MV-4-11 (cell line): ENCODE results near the gene TAF3.

Source experiments
- DNase-seq: peaks from one replicate; lab custom pipeline; 2025; lab: John Stamatoyannopoulos, UW

Gene TAF3

DNA sequence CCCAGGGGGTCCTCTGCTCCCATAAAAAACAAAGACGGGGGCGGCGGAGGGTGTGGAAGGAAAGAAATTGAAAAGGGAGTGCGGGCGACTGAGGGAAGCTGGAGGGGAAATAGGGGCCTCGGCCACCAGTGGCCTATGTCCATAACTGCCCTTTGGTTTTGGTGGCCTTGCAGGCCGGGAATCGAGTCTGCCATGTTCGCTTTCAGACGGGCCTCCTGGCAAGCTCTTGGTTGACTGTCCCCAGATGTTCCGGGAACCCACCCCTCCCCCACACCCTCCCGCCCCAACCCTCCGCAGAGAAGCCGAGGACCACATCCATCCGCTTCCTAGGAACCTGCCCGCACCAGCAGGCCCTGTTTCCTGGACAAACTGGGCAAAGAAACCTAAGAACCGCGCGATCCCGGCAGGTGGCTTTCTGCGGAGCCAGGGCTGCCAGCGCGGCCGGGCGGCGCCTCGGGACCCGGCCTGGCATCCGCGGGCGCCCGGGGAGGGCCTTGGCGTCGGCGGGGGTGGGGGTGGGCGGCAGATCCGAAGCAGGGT lies 216.2 kb downstream of the TAF3 start:
- DNase-seq, result no peak

GRCh38 chr10:8035006-8035640 lies 216.8 kb downstream of the TAF3 start:
- DNase-seq, result no peak

- no peak for DNase-seq
These were observed 217.6 kb downstream of the TAF3 start for GRCh38 chr10:8035641-8036470.

DNA sequence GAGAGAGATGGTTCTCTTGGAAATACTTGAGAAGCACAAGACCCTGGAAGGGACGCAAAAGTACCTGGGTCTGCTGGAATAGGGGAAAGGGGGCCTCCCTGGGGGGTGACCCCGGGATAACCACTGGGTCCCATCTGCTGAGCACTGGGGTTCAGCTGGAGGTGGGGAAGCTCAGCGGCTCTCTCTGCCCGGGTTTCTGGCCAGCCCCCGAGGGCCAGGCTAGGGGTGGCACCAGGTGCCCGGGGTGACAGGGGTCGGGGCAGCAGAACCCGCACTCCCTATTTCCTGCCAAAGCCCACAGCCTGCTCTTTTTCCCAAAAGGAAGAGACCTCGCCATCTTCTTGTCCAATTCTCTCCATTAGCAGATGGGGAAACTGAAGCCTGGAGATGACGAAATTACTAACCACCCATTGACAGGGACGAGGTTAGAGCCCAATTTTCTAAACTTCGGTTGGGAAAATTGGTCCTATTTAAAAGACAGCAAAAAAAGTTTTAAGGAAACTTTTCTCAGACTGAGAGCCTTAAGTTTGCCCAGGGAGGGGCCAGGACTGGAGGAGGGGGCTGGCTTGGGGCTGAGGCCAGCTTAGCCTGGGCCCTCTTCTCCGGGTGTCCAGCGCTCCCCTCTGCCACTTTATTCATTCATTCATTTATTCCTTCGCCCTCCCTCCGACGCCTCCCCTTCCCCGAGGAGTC lies 218.3 kb downstream of the TAF3 start:
- DNase-seq, result no peak

DNA sequence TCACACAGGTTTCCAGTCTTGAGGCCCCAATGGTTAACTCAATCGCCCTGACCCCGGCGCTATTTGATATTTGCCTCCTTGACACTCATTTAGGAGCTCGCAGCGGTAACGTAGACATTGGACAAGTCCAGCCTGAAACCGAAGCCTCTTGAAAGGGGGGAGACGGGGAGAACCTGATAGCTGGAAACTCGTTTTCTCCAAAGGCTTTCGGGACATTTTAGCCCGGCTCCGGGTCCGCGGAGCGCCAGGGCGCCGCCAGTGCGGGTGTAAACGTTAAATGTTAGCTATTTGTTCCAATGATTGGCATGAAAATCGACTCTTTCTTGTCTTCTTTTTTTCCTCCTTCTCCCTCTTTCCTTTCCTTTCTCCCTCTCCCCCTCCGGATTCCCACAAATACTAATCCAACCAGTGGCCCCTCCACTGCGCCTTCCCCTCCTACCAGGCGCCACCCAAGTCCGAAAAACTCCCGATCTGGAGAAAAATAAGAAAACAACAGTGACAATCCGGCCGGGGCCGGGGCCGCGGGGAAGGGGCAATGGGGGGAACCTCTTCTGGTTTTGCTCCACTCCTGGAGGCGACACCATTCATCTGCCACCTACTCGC lies 219.0 kb downstream of the TAF3 start:
- no peak for DNase-seq

DNA sequence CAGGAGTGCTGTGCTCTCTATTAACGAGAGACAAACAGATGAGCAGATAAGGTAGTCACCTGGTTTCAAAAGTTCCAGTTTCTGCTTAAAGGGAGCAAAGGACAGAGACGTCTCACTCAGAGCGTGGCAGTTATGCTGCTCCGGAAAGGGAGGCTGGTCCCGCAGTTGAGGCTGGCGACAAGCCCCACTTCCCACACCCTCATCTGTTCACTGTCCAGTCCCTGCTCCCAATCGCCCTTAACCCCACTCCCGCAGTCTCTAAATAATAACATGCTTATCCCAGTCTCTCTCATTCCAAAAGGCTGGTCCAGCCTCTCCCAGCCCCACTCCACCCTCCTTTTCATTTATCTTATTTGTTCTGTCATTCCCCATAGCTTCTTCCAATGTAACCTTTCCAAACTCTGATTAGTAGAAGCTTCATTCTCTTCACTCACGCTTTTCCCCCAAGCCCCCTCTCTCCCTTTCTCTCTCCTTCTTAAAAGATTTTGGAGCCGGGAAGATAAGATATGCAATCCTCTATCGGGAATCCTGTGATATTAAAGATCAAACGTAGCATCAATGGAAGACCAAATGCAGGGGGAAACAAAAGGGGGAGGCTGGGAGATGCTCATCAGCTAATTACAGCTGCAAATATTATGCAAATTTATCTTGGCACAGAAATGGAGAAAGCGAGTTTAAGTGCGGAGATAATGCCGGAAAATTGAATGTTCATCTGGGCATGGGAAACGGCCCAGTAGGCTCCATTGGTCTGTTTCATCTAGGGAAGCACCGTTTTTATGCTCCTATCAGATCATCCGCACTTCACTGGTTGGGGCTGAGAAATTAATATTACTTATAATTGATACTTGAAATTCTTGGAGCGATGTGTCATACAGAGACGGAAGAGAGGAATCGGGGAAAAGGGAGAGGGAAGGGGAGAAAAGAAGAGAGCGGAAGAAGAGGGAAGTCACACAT lies 219.9 kb downstream of the TAF3 start:
- no peak for DNase-seq

DNA sequence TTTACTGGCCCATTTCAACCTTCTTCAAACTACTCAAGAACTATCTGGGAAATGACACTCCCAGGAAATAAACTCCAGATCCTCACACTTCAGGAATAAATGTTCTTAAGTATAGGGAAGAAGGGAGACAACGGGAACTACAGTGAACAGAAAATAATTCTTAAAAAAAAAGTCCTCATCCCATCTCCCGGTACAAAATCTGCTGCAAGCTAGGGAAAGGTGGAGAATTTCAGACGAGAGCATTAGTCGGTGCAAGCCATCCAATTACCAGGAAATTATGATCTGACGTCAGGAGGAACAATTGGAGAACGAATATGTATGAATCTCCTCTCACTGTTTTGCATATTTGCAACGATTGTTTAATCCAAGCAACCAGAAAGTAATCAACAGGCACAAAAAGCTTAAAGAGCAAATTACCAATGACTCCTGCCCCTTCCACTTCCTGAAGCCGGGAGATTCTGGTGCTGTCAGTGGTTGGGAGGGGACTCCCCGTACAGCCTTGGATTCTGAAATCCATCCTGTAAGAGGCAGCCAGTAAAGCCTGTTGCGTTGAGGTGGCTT lies 221.1 kb downstream of the TAF3 start:
- no peak for DNase-seq

- DNase-seq, result no peak
These were observed 222.3 kb downstream of the TAF3 start for GRCh38 chr10:8040651-8041050.

- no peak for DNase-seq
These were observed 223.1 kb downstream of the TAF3 start for GRCh38 chr10:8041284-8041991.

- DNase-seq, result no peak
These were observed 223.9 kb downstream of the TAF3 start for GRCh38 chr10:8041992-8042720.

DNA sequence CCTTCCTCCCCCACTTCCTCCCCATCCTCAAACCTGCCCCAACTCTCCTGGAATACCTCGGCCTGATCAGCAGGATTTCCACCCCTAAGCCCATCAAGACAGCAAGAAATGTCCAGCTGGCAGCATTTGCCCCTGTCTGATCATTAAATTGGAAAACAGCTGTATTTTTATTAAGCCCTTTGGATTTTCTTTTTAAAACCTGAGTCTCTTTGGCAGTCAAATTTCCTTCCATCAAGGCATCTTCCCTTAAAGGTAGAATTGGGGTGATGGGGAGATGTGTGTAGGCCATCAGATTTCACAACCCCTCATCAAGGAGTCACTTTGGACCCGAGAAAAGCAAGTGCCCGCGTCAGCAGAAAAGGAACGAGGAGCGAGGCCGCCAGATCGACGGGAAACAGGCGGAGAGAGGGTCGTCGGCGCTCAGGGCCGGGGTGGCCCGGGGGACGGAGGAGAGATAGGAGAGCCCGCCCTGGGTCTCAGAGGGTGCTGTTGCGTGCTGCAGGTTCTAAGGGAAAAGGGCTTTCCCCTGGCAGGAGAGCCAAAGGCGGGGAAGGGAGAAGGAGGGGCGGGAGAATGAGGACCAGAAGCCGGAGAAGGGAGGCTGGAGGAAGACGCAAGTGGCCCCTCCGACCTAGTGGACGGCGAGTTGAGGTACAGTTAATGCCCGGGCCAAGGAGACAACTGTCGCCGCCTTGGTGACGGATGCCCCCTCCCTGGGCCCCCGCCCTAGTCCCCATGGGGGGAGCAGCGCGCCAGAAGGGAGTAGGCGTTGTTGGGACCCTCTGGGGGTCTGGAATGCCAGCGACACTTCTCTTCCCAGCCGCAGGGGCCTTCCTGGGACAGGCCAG lies 224.6 kb downstream of the TAF3 start:
- no peak for DNase-seq

DNA sequence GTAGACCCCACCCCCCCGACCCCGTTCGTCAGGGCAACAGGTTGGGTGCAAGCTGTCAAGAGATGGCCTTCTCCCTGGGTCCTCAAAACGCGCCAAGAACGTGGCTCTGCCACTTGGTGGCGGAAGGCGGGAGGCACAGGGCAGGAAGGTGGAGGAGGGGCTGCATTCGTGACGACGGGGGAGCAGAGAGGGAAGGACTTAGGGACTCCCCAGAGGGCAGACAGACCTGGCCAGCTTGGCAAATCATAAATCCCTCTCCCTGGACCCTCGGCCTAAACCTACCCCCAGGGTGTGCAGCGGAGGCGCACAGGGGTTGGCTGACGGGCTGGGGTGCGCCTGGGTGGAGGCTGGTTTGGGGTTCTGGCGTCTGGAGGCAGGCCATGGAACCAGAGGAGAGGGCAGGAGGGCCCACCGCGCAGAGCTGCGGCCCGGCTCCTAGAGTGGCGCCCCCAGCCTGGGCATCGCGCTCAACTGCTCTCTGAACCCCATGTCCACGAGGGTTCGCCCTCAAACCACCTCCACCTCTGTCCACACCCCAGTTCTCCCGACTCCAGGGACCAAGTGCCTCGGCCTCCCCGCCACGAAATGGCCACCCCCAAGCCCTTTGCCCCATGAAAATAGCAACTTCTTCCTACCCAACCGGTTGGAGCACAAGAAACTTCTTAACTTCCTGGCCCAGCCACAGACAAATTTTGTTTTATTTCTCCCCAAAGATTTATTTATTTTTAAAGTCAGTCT lies 225.4 kb downstream of the TAF3 start:
- DNase-seq, result no peak

- DNase-seq, result no peak
These were observed 226.1 kb downstream of the TAF3 start for GRCh38 chr10:8044331-8044907.

DNA sequence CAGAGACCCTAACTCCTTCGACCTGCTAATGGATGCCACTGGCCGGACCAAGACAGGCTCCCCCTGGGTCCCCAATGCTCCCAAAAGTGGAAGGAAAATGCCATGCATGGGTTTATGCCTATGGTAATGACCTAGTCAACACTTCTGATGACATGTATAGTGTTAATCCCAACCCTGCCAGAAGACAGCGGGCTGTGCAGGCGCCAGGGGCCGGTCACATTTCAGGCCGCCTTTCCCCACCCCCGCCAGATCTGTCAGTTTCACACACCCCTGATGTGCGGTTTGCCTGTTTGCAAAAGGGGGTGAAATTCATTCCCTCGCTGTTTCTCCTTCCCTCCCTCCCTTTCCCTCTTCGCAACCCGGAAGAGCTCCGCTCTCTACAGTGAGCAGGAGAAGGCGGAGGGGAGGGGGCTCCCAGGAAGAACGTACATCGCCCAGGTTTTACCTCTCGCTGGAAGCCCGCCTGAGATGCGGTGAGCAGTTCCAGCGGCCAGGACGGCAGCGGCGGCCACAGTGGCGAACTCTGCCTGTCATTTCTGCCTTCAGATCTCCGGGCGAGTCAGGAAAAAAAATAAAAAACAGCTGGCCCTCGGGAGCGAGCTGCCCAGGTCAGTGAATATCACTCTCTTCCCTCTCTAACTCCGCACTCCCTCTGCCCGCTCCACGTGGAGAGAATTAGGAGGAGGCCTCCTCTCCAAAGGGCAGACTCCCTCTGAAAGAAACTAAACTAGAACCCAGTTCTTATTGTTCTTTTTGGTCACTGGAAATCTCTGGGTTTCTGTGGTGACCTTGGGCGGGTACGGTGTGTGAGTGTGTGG lies 226.8 kb downstream of the TAF3 start:
- DNase-seq, result peak; percentile 17

DNA sequence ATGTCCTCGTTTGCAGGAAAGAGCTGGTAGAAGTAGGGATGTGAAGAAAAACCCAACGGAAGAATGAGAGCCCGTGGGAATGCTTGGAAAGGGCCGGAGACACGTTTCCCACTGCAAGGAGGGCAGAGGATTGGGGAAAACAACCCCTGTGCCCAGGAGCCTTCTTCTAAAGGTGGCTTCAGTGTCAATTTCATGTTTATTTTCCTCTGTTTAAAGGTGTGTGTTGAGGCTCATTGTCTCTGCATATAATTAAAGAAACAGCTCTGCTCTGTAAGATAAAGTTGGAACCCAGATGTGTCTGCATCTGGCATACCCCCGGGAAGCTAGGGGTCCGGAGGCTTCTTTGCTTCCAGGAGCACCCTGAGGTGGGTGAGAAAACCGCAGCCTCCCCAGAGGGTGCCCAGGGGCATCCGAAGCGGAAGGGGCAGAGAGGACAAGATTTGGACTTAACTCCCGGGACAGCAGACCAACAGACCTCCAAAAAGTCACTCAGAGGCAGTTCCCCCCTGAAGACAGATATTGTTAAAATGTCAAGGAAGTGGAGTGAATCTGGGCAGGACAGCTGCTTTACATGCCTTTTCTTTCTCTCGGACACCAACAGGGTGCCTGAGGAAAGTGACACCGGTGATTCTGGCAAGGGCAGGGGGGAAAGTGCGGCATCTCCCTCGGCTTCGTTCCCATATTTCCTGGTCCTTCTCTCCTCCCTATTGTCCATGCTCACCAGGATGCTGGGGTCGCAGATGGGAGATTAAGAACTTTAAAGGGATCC lies 227.6 kb downstream of the TAF3 start:
- no peak for DNase-seq
